Superior temporal gyrus (tissue), 1 donor: ENCODE data around the gene NUTF2.

Experiments
- DNase-seq: peaks from one replicate; pipeline ENCODE4 v3.0.0-alpha.2; 2016; ENCODE audit errors: extremely low spot score

NUTF2 gene

GRCh38 chr16:67837811-67838210, 8.9 kb upstream of the NUTF2 start:
- DNase-seq = no peak

GRCh38 chr16:67841198-67841815, 5.4 kb upstream of the NUTF2 start:
- no peak for DNase-seq

- peak; percentile 99 for DNase-seq
These were observed 4.8 kb upstream of the NUTF2 start, which contains the start of gene THAP11 for GRCh38 chr16:67841816-67842508. THAP11 (plus strand) TSS chr16:67842320; CDS start chr16:67842555, 235 bp downstream.

- DNase-seq = peak; percentile 60
These were observed 4.0 kb upstream of the NUTF2 start for GRCh38 chr16:67842509-67843342.

- DNase-seq = no peak
These were observed 3.4 kb upstream of the NUTF2 start for GRCh38 chr16:67843343-67843765.

- DNase-seq = no peak
These were observed 2.2 kb upstream of the NUTF2 start for GRCh38 chr16:67844497-67844896.

- DNase-seq = no peak
These were observed 1.3 kb upstream of the NUTF2 start for GRCh38 chr16:67845291-67846062.

- DNase-seq = no peak
These were observed 742 bp upstream of the NUTF2 start for GRCh38 chr16:67846063-67846319.

GRCh38 chr16:67847064-67847861, 530 bp downstream of the NUTF2 start, which contains the start of gene CENPT:
CENPT (minus strand) TSS chr16:67847693; CDS start chr16:67833859, 13,834 bp downstream.
- no peak for DNase-seq

GRCh38 chr16:67848118-67848517, 1.4 kb downstream of the NUTF2 start:
- DNase-seq = no peak

- DNase-seq = no peak
These were observed 6.9 kb downstream of the NUTF2 start for GRCh38 chr16:67853670-67854069.

GRCh38 chr16:67855789-67856188, 9.1 kb downstream of the NUTF2 start:
- no peak for DNase-seq

- no peak for DNase-seq
These were observed 10.3 kb downstream of the NUTF2 start for GRCh38 chr16:67856927-67857546.

- DNase-seq = no peak
These were observed 11.0 kb downstream of the NUTF2 start for GRCh38 chr16:67857547-67858233.

- DNase-seq = no peak
These were observed 11.8 kb downstream of the NUTF2 start for GRCh38 chr16:67858500-67858899.

GRCh38 chr16:67860589-67861398, 14.1 kb downstream of the NUTF2 start:
- no peak for DNase-seq

GRCh38 chr16:67861877-67862276, 15.1 kb downstream of the NUTF2 start:
- DNase-seq = no peak

- peak; percentile 67 for DNase-seq
These were observed 16.2 kb downstream of the NUTF2 start for GRCh38 chr16:67862623-67863583.
